ENCODE results near the gene FOXJ1.

GRCh38 chr17:76171706-76172105 is 30.7 kb upstream of the FOXJ1 start:
- TF ChIP-seq CTCF (IDR thresholded peaks at IDR 0.05) (no peak), POLR2A (IDR thresholded peaks at IDR 0.05) (no peak)

All from thyroid gland (tissue), 4 donors.